HepG2 (cell line): Measurements from ENCODE around the gene KCNB1. TPM values are rescaled to one million over a fixed set of nuclear protein-coding genes. Genes with fewer than 3 reads are reported as not detected.
A peak's percentile ranks its signal among the peaks of the same experiment; 100 is the strongest.

ENCODE experiments used
- ATF7 ChIP-seq, 2 experiments: fragments of 450-650 bp in 1 of 2; sonication (generic) in 1 of 2; formaldehyde crosslinking in 1 of 2; IDR thresholded peaks; 2 replicates each; pipeline versions ENCODE4 v1.4.0 to v1.6.1; 2016 to 2020; ENCODE audit warnings: antibody characterized with exemption in 1 of 2, mild to moderate bottlenecking in 1 of 2, missing genetic modification reagents in 1 of 2
- CEBPB ChIP-seq: IDR thresholded peaks from 2 replicates; pipeline ENCODE4 v1.6.1; 2011; ENCODE audit warnings: low read depth, low read length, improper control_type of control experiment, borderline replicate concordance
- CEBPG ChIP-seq: IDR thresholded peaks from 2 replicates; pipeline ENCODE4 v1.6.1; 2016
- GPN1 ChIP-seq: sonication (generic); formaldehyde crosslinking; IDR thresholded peaks from 2 replicates; pipeline ENCODE4 v1.5.1; 2020; ENCODE audit warnings: missing genetic modification reagents, borderline replicate concordance
- IRF2 ChIP-seq: IDR thresholded peaks from 2 replicates; pipeline ENCODE4 v1.6.1; 2018; ENCODE audit warnings: missing genetic modification reagents, missing compliant biosample characterization
- MAZ ChIP-seq, 2 experiments: sonication (generic) in 1 of 2; formaldehyde crosslinking in 1 of 2; IDR thresholded peaks; 2 replicates each; pipeline versions ENCODE4 v1.5.0 to v1.6.1; 2012 to 2020; ENCODE audit warnings: low read depth in 2 of 2, mild to moderate bottlenecking in 2 of 2, borderline replicate concordance in 1 of 2, improper control_type of control experiment in 1 of 2, low read length in 1 of 2, missing genetic modification reagents in 1 of 2, moderate library complexity in 1 of 2
- NCOA5 ChIP-seq: sonication (generic); formaldehyde crosslinking; IDR thresholded peaks from 2 replicates; pipeline ENCODE4 v1.4.0; 2020; ENCODE audit warnings: missing genetic modification reagents
- SIN3A ChIP-seq: IDR thresholded peaks from 2 replicates; pipeline ENCODE4 v1.6.1; 2011; ENCODE audit warnings: low read depth, mild to moderate bottlenecking, control low read depth, low read length, borderline replicate concordance
- TAF15 ChIP-seq: fragments of 200-400 bp; formaldehyde crosslinking; IDR thresholded peaks from one replicate; pipeline ENCODE4 v1.6.1; 2018; ENCODE audit warnings: mild to moderate bottlenecking, low read depth, low read length; ENCODE audit not compliant: poor library complexity, severe bottlenecking
- ZFP36 ChIP-seq: fragments of 150-350 bp; IDR thresholded peaks from 2 replicates; pipeline ENCODE4 v1.6.1; 2018; ENCODE audit warnings: borderline replicate concordance, low read length, low read depth; ENCODE audit not compliant: partially characterized antibody
- polyA plus RNA-seq, 8 experiments: library from polyadenylated mRNA; depleted of rRNA in 3 of 8; stranded (reverse) in 7 of 8; unstranded in 1 of 8; fragments of >200 nt; fragmentation: Illumina TruSeq in 4 of 8; extraction: Trizol in 4 of 8; gene quantifications; 2 replicates each; pipeline versions ENCODE4 v1.2.1 to v1.2.3, GENCODE V29; 2011 to 2016; ENCODE audit warnings: low read depth in 4 of 8, missing spikeins in 1 of 8, mixed read lengths in 1 of 8; ENCODE audit not compliant: insufficient read depth in 1 of 8
- total RNA-seq, 5 experiments: library from RNA; depleted of rRNA; stranded (reverse); fragments of >200 nt; fragmentation: Illumina TruSeq; extraction: Trizol; gene quantifications; 2 replicates each; pipeline ENCODE4 v1.2.3, GENCODE V29; 2016; ENCODE audit warnings: low read depth in 1 of 5
- TF ChIP-seq, protein P1 (sequence below): sonication (generic); formaldehyde crosslinking; IDR thresholded peaks from 2 replicates; pipeline ENCODE4 v1.5.0; 2020; ENCODE audit warnings: missing genetic modification reagents, mild to moderate bottlenecking, borderline replicate concordance
- TF ChIP-seq, protein P2 (sequence below): sonication (generic); formaldehyde crosslinking; IDR thresholded peaks from 2 replicates; pipeline ENCODE4 v1.5.0; 2020; ENCODE audit warnings: mild to moderate bottlenecking, missing genetic modification reagents
- TF ChIP-seq, protein P3 (sequence below): sonication (generic); formaldehyde crosslinking; conservative IDR thresholded peaks from 2 replicates; pipeline ENCODE4 v1.8.1; 2023; ENCODE audit warnings: missing genetic modification reagents
- TF ChIP-seq, protein P4 (sequence below): sonication (generic); formaldehyde crosslinking; IDR thresholded peaks from 2 replicates; pipeline ENCODE4 v1.4.0; 2020; ENCODE audit warnings: missing genetic modification reagents, borderline replicate concordance

KCNB1 gene
- total and polyA plus RNA-seq, 2 of the 13 experiments (the other 11 are each of a cell fraction or from before 2014, with no cell fraction given), result 0.02 TPM; not detected in 1

GRCh38 chr20:49478754-49479689, 3.4 kb downstream of the KCNB1 start (continued):
- TF ChIP-seq, protein P1, sequence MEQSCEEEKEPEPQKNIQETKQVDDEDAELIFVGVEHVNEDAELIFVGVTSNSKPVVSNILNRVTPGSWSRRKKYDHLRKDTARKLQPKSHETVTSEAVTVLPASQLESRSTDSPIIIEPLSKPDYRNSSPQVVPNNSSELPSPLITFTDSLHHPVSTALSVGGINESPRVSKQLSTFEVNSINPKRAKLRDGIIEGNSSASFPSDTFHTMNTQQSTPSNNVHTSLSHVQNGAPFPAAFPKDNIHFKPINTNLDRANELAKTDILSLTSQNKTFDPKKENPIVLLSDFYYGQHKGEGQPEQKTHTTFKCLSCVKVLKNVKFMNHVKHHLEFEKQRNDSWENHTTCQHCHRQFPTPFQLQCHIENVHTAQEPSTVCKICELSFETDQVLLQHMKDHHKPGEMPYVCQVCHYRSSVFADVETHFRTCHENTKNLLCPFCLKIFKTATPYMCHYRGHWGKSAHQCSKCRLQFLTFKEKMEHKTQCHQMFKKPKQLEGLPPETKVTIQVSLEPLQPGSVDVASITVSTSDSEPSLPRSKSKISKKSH (CRISPR knock-in tag), result no peak
- TF ChIP-seq, protein P2, sequence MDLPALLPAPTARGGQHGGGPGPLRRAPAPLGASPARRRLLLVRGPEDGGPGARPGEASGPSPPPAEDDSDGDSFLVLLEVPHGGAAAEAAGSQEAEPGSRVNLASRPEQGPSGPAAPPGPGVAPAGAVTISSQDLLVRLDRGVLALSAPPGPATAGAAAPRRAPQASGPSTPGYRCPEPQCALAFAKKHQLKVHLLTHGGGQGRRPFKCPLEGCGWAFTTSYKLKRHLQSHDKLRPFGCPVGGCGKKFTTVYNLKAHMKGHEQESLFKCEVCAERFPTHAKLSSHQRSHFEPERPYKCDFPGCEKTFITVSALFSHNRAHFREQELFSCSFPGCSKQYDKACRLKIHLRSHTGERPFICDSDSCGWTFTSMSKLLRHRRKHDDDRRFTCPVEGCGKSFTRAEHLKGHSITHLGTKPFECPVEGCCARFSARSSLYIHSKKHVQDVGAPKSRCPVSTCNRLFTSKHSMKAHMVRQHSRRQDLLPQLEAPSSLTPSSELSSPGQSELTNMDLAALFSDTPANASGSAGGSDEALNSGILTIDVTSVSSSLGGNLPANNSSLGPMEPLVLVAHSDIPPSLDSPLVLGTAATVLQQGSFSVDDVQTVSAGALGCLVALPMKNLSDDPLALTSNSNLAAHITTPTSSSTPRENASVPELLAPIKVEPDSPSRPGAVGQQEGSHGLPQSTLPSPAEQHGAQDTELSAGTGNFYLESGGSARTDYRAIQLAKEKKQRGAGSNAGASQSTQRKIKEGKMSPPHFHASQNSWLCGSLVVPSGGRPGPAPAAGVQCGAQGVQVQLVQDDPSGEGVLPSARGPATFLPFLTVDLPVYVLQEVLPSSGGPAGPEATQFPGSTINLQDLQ (CRISPR knock-in tag), result no peak
- TF ChIP-seq CEBPG (CRISPR knock-in tag), result 0 out of 2 replicates have a peak, but pooled peaks have one; percentile 26
- 0 out of 2 replicates have a peak, but pooled peaks have one; percentile 4 for TF ChIP-seq CEBPB
- TF ChIP-seq, protein P3, sequence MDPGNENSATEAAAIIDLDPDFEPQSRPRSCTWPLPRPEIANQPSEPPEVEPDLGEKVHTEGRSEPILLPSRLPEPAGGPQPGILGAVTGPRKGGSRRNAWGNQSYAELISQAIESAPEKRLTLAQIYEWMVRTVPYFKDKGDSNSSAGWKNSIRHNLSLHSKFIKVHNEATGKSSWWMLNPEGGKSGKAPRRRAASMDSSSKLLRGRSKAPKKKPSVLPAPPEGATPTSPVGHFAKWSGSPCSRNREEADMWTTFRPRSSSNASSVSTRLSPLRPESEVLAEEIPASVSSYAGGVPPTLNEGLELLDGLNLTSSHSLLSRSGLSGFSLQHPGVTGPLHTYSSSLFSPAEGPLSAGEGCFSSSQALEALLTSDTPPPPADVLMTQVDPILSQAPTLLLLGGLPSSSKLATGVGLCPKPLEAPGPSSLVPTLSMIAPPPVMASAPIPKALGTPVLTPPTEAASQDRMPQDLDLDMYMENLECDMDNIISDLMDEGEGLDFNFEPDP (CRISPR knock-in tag), result 0 out of 2 replicates have a peak, but pooled peaks have one; percentile 79
- TF ChIP-seq ZFP36, result no peak
- TF ChIP-seq SIN3A, result no peak
- TF ChIP-seq MAZ (IDR thresholded peaks at IDR 0.05; ENCODE audit: borderline replicate concordance, low read depth, low read length), result no peak
- TF ChIP-seq MAZ (CRISPR knock-in tag; IDR thresholded peaks at IDR 0.05; ENCODE audit: low read depth), result no peak
- peak; percentile 45; the same call in 1 of the 2 replicates for TF ChIP-seq ATF7 (IDR thresholded peaks at IDR 0.05)
- no peak for TF ChIP-seq ATF7 (CRISPR knock-in tag; IDR thresholded peaks at IDR 0.05)
- no peak for TF ChIP-seq IRF2 (CRISPR knock-in tag)
- TF ChIP-seq GPN1, result no peak
- TF ChIP-seq, protein P4, sequence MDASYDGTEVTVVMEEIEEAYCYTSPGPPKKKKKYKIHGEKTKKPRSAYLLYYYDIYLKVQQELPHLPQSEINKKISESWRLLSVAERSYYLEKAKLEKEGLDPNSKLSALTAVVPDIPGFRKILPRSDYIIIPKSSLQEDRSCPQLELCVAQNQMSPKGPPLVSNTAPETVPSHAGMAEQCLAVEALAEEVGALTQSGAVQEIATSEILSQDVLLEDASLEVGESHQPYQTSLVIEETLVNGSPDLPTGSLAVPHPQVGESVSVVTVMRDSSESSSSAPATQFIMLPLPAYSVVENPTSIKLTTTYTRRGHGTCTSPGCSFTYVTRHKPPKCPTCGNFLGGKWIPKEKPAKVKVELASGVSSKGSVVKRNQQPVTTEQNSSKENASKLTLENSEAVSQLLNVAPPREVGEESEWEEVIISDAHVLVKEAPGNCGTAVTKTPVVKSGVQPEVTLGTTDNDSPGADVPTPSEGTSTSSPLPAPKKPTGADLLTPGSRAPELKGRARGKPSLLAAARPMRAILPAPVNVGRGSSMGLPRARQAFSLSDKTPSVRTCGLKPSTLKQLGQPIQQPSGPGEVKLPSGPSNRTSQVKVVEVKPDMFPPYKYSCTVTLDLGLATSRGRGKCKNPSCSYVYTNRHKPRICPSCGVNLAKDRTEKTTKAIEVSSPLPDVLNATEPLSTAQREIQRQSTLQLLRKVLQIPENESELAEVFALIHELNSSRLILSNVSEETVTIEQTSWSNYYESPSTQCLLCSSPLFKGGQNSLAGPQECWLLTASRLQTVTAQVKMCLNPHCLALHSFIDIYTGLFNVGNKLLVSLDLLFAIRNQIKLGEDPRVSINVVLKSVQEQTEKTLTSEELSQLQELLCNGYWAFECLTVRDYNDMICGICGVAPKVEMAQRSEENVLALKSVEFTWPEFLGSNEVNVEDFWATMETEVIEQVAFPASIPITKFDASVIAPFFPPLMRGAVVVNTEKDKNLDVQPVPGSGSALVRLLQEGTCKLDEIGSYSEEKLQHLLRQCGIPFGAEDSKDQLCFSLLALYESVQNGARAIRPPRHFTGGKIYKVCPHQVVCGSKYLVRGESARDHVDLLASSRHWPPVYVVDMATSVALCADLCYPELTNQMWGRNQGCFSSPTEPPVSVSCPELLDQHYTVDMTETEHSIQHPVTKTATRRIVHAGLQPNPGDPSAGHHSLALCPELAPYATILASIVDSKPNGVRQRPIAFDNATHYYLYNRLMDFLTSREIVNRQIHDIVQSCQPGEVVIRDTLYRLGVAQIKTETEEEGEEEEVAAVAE (CRISPR knock-in tag), result no peak
- TF ChIP-seq TAF15, result no peak
- no peak for TF ChIP-seq NCOA5 (CRISPR knock-in tag)
